Measurements from ENCODE around the gene P4HB.
A peak's percentile ranks its signal among the peaks of the same experiment; 100 is the strongest.

P4HB gene

DNA sequence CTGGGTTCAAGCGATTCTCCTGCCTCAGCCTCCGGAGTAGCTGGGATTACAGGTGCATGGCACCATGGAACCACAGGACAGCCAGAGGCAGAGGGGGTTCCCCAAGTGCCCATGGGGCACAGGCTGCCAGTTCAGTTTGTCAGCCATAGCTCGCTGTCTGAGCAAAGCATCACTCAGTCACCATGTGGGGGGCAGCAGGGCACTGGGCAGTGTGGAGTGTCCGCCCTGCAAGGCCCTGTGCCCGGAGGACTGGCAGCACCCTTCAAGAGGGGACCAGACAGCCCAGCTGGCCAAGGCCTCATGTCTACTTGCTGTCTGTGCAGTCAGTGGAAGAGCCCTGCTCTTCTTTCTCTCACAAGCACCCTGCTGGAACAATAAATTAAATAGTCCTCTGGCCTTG, 24.6 kb upstream of the P4HB start:
- peak; percentile 13 for ATAC-seq
- TF ChIP-seq SNAI2 (CRISPR knock-in tag; IDR thresholded peaks at IDR 0.05), result no peak
- no peak for TF ChIP-seq OSR1 (CRISPR knock-in tag; IDR thresholded peaks at IDR 0.05)
- no peak for TF ChIP-seq TOX (CRISPR knock-in tag; IDR thresholded peaks at IDR 0.05; ENCODE audit: borderline replicate concordance)
- no peak for TF ChIP-seq PPARA (CRISPR knock-in tag; IDR thresholded peaks at IDR 0.05; ENCODE audit: borderline replicate concordance)
- TF ChIP-seq ESRRG (CRISPR knock-in tag; IDR thresholded peaks at IDR 0.05), result no peak
- TF ChIP-seq CSDC2 (CRISPR knock-in tag; IDR thresholded peaks at IDR 0.05), result no peak
- no peak for TF ChIP-seq ISL1 (CRISPR knock-in tag; IDR thresholded peaks at IDR 0.05)
- no peak for TF ChIP-seq ZFP3 (CRISPR knock-in tag; IDR thresholded peaks at IDR 0.05)
- TF ChIP-seq TSHZ2 (CRISPR knock-in tag; IDR thresholded peaks at IDR 0.05), result no peak
- no peak for TF ChIP-seq ARNTL (CRISPR knock-in tag; IDR thresholded peaks at IDR 0.05; ENCODE audit: borderline replicate concordance, low read depth)

DNA sequence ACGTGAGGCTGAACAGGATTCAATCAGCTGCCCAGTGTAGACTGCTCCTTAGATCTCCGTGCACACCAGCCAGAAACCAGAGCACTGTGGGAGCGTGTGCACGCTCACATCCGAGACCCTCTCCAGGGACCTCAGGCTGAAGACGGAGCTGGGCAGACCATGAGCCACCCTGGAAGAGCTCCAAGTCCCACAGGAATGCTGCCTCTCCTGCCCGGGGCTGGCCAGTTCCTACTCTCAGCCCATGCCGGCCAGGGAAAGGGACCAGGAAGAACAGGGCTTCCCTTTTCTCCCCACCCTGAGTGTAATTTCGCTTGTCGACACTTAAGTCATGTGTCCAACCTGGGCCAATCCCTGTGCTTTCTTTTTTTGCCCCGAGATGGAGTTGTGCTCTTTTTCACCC, 24.2 kb upstream of the P4HB start:
- ATAC-seq, result peak; percentile 38
- TF ChIP-seq ZC3H10 (CRISPR knock-in tag; IDR thresholded peaks at IDR 0.05) (no peak), RARB (CRISPR knock-in tag; IDR thresholded peaks at IDR 0.05) (no peak), ARNTL (CRISPR knock-in tag; IDR thresholded peaks at IDR 0.05; ENCODE audit: borderline replicate concordance, low read depth) (no peak)

GRCh38 chr17:81879121-81879520, 18.8 kb upstream of the P4HB start:
- ATAC-seq, result no peak

More at GRCh38 chr17:81879121-81879520, 18.8 kb upstream of the P4HB start:
- no peak for TF ChIP-seq ZNF565 (CRISPR knock-in tag; conservative IDR thresholded peaks at IDR 0.05; ENCODE audit: low read depth)
- no peak for TF ChIP-seq ZNF70 (CRISPR knock-in tag; IDR thresholded peaks at IDR 0.05)
- no peak for TF ChIP-seq RARB (CRISPR knock-in tag; IDR thresholded peaks at IDR 0.05)
- no peak for TF ChIP-seq ZNF8 (CRISPR knock-in tag; IDR thresholded peaks at IDR 0.05)
- TF ChIP-seq SNAI2 (CRISPR knock-in tag; IDR thresholded peaks at IDR 0.05), result no peak
- no peak for TF ChIP-seq ZFP3 (CRISPR knock-in tag; IDR thresholded peaks at IDR 0.05)
- TF ChIP-seq CREB5 (CRISPR knock-in tag; IDR thresholded peaks at IDR 0.05; ENCODE audit: low read depth), result no peak
- TF ChIP-seq PATZ1 (CRISPR knock-in tag; IDR thresholded peaks at IDR 0.05; ENCODE audit: borderline replicate concordance), result no peak
- no peak for TF ChIP-seq PPARA (CRISPR knock-in tag; IDR thresholded peaks at IDR 0.05; ENCODE audit: borderline replicate concordance)
- no peak for TF ChIP-seq ISL1 (CRISPR knock-in tag; IDR thresholded peaks at IDR 0.05)
- no peak for TF ChIP-seq TCF4 (CRISPR knock-in tag; IDR thresholded peaks at IDR 0.05; ENCODE audit: borderline replicate concordance)
- no peak for TF ChIP-seq POU6F1 (CRISPR knock-in tag; IDR thresholded peaks at IDR 0.05; ENCODE audit: borderline replicate concordance, low read depth)
- TF ChIP-seq BACH2 (CRISPR knock-in tag; IDR thresholded peaks at IDR 0.05; ENCODE audit: borderline replicate concordance), result no peak
- no peak for TF ChIP-seq ARNTL (CRISPR knock-in tag; IDR thresholded peaks at IDR 0.05; ENCODE audit: borderline replicate concordance, low read depth)
- TF ChIP-seq TSHZ2 (CRISPR knock-in tag; IDR thresholded peaks at IDR 0.05), result no peak
- TF ChIP-seq ZC3H10 (CRISPR knock-in tag; IDR thresholded peaks at IDR 0.05), result no peak

Measured in SK-N-SH treated with all-trans-retinoic acid at 6 μM for 48 hours (cell line).